ENCODE measurements around the gene DPY30.

Gene DPY30

DNA sequence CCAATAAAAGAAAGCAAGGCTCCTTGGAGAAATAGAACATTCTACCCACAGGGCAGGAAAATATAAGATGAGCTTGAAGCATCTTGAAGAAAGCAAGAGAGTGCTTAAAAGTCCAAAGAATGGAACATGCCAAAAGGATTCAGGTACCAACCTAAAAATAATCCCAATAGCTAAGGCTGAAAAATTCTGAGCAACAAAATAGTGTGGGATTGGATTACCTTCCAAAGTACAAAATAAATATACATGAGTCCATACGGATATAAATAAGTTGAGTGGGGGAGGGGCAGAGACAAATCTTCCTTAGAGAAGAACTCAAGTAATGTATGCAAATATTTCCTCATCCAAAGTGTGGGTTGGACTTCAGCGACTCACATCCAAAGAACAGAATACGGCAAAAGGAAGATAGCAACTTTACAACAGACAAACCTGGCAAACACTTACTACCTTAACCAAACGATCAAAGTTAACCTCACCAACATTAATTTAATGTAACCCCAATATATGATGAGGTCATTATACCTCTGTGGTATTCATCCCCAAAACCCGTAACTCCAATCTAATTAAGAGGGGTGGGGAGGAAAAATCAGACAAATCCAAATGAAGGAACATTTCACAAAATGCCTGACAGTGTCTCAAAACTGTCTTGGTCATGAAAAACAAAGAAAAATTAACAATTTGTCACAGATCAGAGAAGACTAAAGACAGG lies 55.7 kb downstream of the DPY30 start:
- TF ChIP-seq, protein P1, sequence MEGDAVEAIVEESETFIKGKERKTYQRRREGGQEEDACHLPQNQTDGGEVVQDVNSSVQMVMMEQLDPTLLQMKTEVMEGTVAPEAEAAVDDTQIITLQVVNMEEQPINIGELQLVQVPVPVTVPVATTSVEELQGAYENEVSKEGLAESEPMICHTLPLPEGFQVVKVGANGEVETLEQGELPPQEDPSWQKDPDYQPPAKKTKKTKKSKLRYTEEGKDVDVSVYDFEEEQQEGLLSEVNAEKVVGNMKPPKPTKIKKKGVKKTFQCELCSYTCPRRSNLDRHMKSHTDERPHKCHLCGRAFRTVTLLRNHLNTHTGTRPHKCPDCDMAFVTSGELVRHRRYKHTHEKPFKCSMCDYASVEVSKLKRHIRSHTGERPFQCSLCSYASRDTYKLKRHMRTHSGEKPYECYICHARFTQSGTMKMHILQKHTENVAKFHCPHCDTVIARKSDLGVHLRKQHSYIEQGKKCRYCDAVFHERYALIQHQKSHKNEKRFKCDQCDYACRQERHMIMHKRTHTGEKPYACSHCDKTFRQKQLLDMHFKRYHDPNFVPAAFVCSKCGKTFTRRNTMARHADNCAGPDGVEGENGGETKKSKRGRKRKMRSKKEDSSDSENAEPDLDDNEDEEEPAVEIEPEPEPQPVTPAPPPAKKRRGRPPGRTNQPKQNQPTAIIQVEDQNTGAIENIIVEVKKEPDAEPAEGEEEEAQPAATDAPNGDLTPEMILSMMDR (IDR thresholded peaks at IDR 0.05; ENCODE audit: insufficient read depth, low read depth, low read length, missing control alignments): no peak
- H3K4me3 ChIP-seq (ENCODE audit: low read length): no peak overlapping the region
- DNase-seq (ENCODE audit: low read depth): no peak

DNA sequence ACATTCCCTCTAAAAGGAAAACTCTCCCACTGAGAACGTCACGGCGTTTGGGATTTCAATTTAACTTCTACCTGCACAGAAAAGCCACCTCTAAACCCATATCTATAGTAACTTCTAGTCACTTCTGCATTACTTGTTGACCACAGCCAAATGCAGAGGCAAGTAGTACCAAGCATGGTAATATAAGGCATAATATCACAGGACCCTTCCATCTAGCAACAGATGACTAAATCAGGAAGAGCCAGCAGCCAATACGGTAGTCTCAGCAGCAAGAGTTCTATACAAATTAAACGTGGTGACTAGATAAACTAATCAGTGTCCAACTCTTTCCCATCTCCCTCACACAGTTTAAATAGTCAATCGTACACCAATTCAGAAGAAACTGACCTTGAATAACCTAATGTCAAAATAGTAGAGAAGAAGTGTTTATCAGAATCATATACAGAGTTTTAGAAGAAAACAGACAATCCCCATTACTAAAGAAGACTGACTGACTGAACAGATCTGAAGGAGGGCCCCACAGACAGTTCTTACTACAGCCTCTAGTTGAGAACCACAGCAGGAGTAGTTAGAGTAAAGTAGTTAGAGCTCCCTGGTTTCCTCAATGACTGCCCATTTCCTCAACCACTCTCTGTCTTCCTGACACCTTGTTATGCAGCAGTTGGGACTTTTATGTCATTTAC lies 58.8 kb downstream of the DPY30 start:
- TF ChIP-seq, protein P1 (IDR thresholded peaks at IDR 0.05; ENCODE audit: insufficient read depth, low read depth, low read length, missing control alignments): no peak
- DNase-seq (ENCODE audit: low read depth): peak; percentile 55
- no peak overlapping the region for H3K4me3 ChIP-seq (ENCODE audit: low read length)

DNA sequence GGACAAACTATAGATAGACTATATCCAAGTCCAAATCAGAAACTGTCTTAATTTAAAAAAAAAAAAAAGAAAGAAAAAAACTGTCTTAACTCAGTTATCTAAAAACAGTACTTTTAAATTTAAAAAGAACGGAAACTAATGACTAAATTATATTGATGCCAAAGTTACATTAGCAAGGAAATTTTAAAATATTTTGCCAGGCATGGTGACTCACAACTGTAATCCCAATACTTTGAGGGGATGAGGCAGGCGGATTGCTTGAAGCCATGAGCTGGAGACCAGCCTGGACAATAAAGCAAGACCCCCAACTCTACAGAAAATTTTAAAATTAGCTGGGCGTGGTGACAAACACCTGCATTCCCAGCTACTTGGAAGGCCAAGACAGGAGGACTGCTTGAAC lies 59.6 kb downstream of the DPY30 start:
- no peak for DNase-seq (ENCODE audit: low read depth)
- H3K4me3 ChIP-seq (ENCODE audit: low read length): no peak overlapping the region
- TF ChIP-seq, protein P1 (IDR thresholded peaks at IDR 0.05; ENCODE audit: insufficient read depth, low read depth, low read length, missing control alignments): no peak

DNA sequence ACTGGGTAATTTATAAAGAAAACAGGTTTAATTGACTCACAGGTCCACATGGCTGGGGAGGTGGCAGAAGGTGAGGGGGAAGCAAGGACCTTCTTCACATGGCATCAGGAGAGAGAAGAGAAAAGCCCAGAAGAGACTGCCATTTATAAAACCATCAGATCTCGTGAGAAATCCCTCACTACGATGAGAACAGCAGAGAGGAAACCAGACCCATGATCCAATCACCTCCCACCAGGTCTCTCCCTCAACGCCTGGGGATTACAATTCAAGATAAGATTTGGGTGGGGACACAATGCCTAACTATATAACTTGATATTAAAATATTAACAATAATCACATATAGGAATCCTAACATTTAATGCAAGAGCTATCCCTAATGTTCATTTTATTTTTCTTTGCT lies 60.6 kb downstream of the DPY30 start:
- DNase-seq (ENCODE audit: low read depth): no peak
- H3K4me3 ChIP-seq (ENCODE audit: low read length): no peak overlapping the region
- TF ChIP-seq, protein P1 (IDR thresholded peaks at IDR 0.05; ENCODE audit: insufficient read depth, low read depth, low read length, missing control alignments): no peak

DNA sequence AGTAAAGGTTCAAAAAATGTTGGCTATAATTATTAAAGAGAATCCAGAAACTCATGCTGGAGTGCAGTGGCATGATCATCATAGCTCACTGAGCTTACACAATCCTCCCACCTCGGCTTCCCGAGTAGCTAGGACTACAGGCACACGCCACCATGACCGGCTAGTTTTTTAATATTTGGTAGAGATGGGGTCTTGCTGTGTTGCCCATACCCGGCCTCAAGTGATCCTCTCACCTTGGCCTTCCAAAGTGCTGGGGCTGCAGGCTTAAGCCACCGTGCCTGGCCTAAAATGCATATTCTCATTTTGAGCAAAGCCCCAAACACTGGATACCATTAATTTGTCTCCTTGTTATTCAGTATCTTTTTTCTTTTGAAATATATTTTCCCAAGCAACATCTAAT lies 61.2 kb downstream of the DPY30 start:
- DNase-seq (ENCODE audit: low read depth): no peak
- H3K4me3 ChIP-seq (ENCODE audit: low read length): no peak overlapping the region
- TF ChIP-seq, protein P1 (IDR thresholded peaks at IDR 0.05; ENCODE audit: insufficient read depth, low read depth, low read length, missing control alignments): no peak
